KMS-11 (cell line): ENCODE data around the gene RYR2.
"Not testable (repeated sequence)": the region's sequence is repeated elsewhere in the genome, so short reads cannot be mapped to it uniquely, and the experiment has no call there.

Source experiments
- H2AFZ ChIP-seq: fragments of 200-600 bp; sonication (generic); 2 replicates; pipeline ENCODE4 v1.6.1; 2016; ENCODE audit warnings: antibody characterized with exemption, mixed run types, low read depth
- H3K27ac ChIP-seq: fragments of 200-600 bp; sonication (generic); 2 replicates; pipeline ENCODE4 v1.6.1; 2016; ENCODE audit warnings: mild to moderate bottlenecking, mixed run types
- H3K27me3 ChIP-seq: fragments of 200-600 bp; sonication (generic); 2 replicates; pipeline ENCODE4 v1.6.1; 2017; ENCODE audit warnings: mild to moderate bottlenecking, low read depth, mixed run types, moderate library complexity; ENCODE audit not compliant: insufficient read depth
- H3K36me3 ChIP-seq: fragments of 200-600 bp; sonication (generic); 2 replicates; pipeline ENCODE4 v1.6.1; 2017; ENCODE audit warnings: mild to moderate bottlenecking, mixed run types; ENCODE audit not compliant: insufficient read depth
- H3K4me1 ChIP-seq: fragments of 200-600 bp; sonication (generic); 2 replicates; pipeline ENCODE4 v1.6.1; 2016; ENCODE audit warnings: mild to moderate bottlenecking, low read depth, mixed run types; ENCODE audit not compliant: poor library complexity, severe bottlenecking
- H3K4me2 ChIP-seq: fragments of 200-600 bp; sonication (generic); 2 replicates; pipeline ENCODE4 v1.7.0; 2016; ENCODE audit warnings: mild to moderate bottlenecking, mixed run types
- H3K4me3 ChIP-seq: fragments of 200-600 bp; sonication (generic); IDR thresholded peaks from 2 replicates; pipeline ENCODE4 v1.6.1; 2017; ENCODE audit warnings: low read depth, low read length, mixed read lengths; ENCODE audit not compliant: insufficient read depth
- H3K79me2 ChIP-seq: fragments of 200-600 bp; sonication (generic); 2 replicates; pipeline ENCODE4 v1.6.1; 2016; ENCODE audit warnings: low read depth, mixed run types; ENCODE audit not compliant: insufficient read depth
- H3K9ac ChIP-seq: fragments of 200-600 bp; sonication (generic); 2 replicates; pipeline ENCODE4 v1.6.1; 2016; ENCODE audit warnings: mild to moderate bottlenecking, mixed run types
- H4K20me1 ChIP-seq: fragments of 200-600 bp; sonication (generic); 2 replicates; pipeline ENCODE4 v1.6.1; 2016; ENCODE audit warnings: mild to moderate bottlenecking, mixed run types; ENCODE audit not compliant: insufficient read depth
- TF ChIP-seq, protein P1 (sequence below): fragments of 200-600 bp; sonication (generic); conservative IDR thresholded peaks from 2 replicates; pipeline ENCODE4 v1.6.1; 2017; ENCODE audit warnings: low read depth, mild to moderate bottlenecking, antibody characterized with exemption, low read length, moderate library complexity, mixed read lengths

RYR2 gene

DNA sequence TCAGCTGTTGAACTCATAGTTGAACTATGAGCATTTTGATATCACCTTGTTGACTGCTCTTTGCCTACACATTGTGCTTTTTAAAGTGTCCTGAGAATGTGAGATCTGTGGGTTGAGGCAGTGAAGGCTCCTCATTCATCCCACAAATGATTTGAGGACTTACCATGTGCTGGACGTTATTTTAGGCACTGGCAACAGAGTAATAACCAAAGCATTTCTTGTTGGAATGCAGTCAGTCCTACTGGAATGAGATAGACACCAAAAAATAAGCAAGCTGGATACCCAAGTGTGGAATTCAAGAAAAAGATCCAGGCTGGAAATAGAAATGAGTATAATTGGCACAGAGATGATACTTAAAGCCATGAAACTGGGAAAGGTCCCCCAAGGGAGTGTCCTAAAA, 775.3 kb downstream of the RYR2 start:
- Histone ChIP-seq H3K27me3 (no peaks in the 10 kb centered on the region), H3K79me2 (no peaks in the 10 kb centered on the region), H3K4me1 (no peaks in the 10 kb centered on the region), H4K20me1 (no peaks in the 10 kb centered on the region), H2AFZ (no peak overlapping the region), H3K27ac (no peak overlapping the region), H3K4me3 (no peak overlapping the region), H3K9ac (no peak overlapping the region), H3K4me2 (no peak overlapping the region), H3K36me3 (no peaks in the 10 kb centered on the region)
- TF ChIP-seq, protein P1, sequence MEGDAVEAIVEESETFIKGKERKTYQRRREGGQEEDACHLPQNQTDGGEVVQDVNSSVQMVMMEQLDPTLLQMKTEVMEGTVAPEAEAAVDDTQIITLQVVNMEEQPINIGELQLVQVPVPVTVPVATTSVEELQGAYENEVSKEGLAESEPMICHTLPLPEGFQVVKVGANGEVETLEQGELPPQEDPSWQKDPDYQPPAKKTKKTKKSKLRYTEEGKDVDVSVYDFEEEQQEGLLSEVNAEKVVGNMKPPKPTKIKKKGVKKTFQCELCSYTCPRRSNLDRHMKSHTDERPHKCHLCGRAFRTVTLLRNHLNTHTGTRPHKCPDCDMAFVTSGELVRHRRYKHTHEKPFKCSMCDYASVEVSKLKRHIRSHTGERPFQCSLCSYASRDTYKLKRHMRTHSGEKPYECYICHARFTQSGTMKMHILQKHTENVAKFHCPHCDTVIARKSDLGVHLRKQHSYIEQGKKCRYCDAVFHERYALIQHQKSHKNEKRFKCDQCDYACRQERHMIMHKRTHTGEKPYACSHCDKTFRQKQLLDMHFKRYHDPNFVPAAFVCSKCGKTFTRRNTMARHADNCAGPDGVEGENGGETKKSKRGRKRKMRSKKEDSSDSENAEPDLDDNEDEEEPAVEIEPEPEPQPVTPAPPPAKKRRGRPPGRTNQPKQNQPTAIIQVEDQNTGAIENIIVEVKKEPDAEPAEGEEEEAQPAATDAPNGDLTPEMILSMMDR = no peak

DNA sequence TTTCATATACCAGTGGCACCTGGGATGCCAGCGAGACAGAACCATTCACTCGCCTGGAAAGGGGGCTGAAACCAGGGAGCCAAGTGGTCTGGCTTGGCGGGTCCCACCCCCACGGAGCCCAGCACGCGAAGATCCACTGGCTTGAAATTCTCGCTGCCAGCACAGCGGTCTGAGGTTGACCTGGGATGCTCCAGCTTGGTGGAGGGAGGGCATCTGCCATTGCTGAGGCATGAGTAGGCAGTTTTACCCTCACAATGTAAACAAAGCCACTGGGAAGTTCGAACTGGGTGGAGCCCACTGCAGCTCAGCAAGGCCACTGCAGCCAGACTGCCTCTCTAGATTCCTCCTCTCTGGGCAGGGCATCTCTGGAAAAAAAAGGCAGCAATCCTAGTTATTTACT, 778.6 kb downstream of the RYR2 start:
- H3K4me1 ChIP-seq, H3K79me2 ChIP-seq, H3K27ac ChIP-seq, H4K20me1 ChIP-seq, H3K9ac ChIP-seq, H2AFZ ChIP-seq, H3K27me3 ChIP-seq, H3K36me3 ChIP-seq, H3K4me3 ChIP-seq, H3K4me2 ChIP-seq: not testable (repeated sequence)

DNA sequence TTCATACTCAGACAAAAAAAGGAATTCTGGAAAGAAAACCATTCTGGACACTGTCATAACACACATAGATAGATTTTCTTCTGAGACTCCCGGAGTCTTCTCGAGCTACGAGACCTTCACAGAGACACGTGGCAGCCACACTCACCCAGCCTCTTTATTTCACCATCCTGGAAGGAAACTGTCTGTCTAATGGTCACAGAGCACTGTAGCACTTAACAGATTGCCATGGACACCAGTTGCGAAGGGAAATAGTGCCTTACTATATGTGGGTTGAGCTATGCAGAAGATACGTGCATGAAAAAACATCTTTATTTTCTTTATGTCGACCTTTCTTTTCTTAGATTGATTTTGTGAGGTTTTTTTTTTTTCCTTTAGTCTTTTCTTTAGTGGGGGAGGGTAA, 790.9 kb downstream of the RYR2 start:
- Histone ChIP-seq H3K9ac (no peak overlapping the region), H3K4me1 (no peaks in the 10 kb centered on the region), H3K4me2 (no peak overlapping the region), H3K4me3 (no peak overlapping the region), H3K79me2 (no peaks in the 10 kb centered on the region), H3K27ac (no peak overlapping the region), H2AFZ (no peak overlapping the region), H3K27me3 (no peaks in the 10 kb centered on the region), H4K20me1 (no peaks in the 10 kb centered on the region), H3K36me3 (no peaks in the 10 kb centered on the region)
- TF ChIP-seq, protein P1 = no peak

DNA sequence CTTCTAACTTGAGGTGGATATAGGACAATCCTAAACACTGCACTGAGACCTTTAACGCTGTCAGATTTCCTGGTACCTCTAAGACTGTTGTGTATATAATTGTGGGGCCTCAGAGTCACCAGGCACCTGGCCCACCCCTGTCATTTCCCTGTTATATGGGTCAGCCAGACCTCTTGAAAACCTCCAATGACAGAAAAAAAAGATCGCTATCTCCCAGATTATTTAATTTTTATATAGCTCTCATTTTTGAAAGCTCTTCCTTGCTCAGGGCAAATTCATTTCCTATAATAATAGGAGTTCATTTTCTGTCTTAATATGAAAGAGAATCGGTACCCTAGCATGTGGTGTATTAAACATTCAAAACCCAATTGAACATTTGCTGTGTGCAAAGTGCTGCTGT, 792.1 kb downstream of the RYR2 start:
- Histone ChIP-seq H3K27ac (no peak overlapping the region), H3K4me2 (no peak overlapping the region), H3K9ac (no peak overlapping the region), H2AFZ (no peak overlapping the region), H3K4me1 (no peaks in the 10 kb centered on the region), H3K4me3 (no peak overlapping the region), H4K20me1 (no peaks in the 10 kb centered on the region), H3K27me3 (no peaks in the 10 kb centered on the region), H3K36me3 (no peaks in the 10 kb centered on the region), H3K79me2 (no peaks in the 10 kb centered on the region)
- TF ChIP-seq, protein P1 = no peak

DNA sequence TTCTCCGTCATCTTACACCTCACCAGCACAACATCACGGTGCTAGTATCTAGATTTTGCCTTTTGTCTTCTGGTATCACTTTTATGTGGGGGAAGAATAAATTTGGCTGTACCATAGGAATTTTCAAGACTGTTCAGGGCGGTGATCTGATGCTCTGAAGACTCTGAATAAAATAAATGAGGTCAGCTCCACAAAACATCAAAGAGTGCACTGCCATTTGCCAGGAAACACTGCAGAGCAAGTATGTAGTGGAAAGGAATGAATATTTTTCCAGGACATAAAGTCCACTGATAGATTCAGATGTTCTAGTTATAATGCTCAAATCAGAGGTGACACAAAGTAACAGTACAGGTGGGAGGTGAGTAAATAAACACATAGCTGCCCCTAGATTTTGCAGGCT, 792.5 kb downstream of the RYR2 start:
- H2AFZ ChIP-seq = no peak overlapping the region
- H3K4me2 ChIP-seq = no peak overlapping the region
- no peak overlapping the region for H3K9ac ChIP-seq
- TF ChIP-seq, protein P1 = no peak
- no peaks in the 10 kb centered on the region for H3K79me2 ChIP-seq
- no peaks in the 10 kb centered on the region for H3K27me3 ChIP-seq
- H4K20me1 ChIP-seq = no peaks in the 10 kb centered on the region
- no peak overlapping the region for H3K27ac ChIP-seq
- H3K36me3 ChIP-seq = no peaks in the 10 kb centered on the region
- H3K4me1 ChIP-seq = no peaks in the 10 kb centered on the region
- H3K4me3 ChIP-seq = no peak overlapping the region
